SK-N-MC (cell line): ENCODE measurements around the gene ELAVL2.
"Not testable (repeated sequence)": the region's sequence is repeated elsewhere in the genome, so short reads cannot be mapped to it uniquely, and the experiment has no call there.

Experiments used
- DNase-seq: peaks from one replicate; pipeline ENCODE4 v3.0.0-alpha.2; 2011; ENCODE audit warnings: low read depth, low spot score
- H3K27ac ChIP-seq: fragments of 200-600 bp; sonication (generic); 2 replicates; pipeline ENCODE4 v1.5.1; 2016; ENCODE audit warnings: mixed run types
- H3K36me3 ChIP-seq: fragments of 200-600 bp; sonication (generic); 2 replicates; pipeline ENCODE4 v1.6.1; 2017; ENCODE audit warnings: antibody characterized with exemption, low read length, mixed read lengths; ENCODE audit not compliant: insufficient read depth
- H3K4me3 ChIP-seq: fragments of 200-600 bp; sonication (generic); 2 replicates; pipeline ENCODE4 v1.5.1; 2016
- H3K9ac ChIP-seq: fragments of 200-600 bp; sonication (generic); 2 replicates; pipeline ENCODE4 v1.8.0; 2017; ENCODE audit warnings: mixed run types, mixed read lengths; ENCODE audit not compliant: insufficient read length
- H3K9me3 ChIP-seq: fragments of 200-600 bp; sonication (generic); 2 replicates; pipeline ENCODE4 v1.6.1; 2017; ENCODE audit warnings: low read depth, mild to moderate bottlenecking, antibody characterized with exemption, low read length, moderate library complexity, mixed read lengths
- EZH2 ChIP-seq: fragments of 200-600 bp; sonication (generic); IDR thresholded peaks from one replicate; pipeline ENCODE4 v1.6.1; 2017; ENCODE audit warnings: antibody characterized with exemption
- FOXP2 ChIP-seq: optimal IDR thresholded peaks from 2 replicates; pipeline ENCODE3; 2011; ENCODE audit warnings: mild to moderate bottlenecking, moderate library complexity; ENCODE audit not compliant: insufficient read depth; ENCODE audit errors: extremely low read length, control extremely low read depth
- POLR2AphosphoS5 ChIP-seq: IDR thresholded peaks from 2 replicates; pipeline ENCODE4 v1.6.1; 2012; ENCODE audit warnings: mild to moderate bottlenecking, low read depth, low read length, borderline replicate concordance

Gene ELAVL2

GRCh38 chr9:23728736-23729135 is 97.3 kb downstream of the ELAVL2 start:
- TF ChIP-seq EZH2 (no peak), POLR2AphosphoS5 (no peak), FOXP2 (no peak)
- H3K9me3 ChIP-seq: no peaks in the 10 kb centered on the region
- H3K4me3 ChIP-seq: no peak overlapping the region
- H3K36me3 ChIP-seq: no peaks in the 10 kb centered on the region
- no peak for DNase-seq
- no peak overlapping the region for H3K9ac ChIP-seq
- H3K27ac ChIP-seq: no peak overlapping the region

GRCh38 chr9:23725279-23725946 is 100.6 kb downstream of the ELAVL2 start:
- no peaks in the 10 kb centered on the region for H3K36me3 ChIP-seq
- H3K9ac ChIP-seq: no peak overlapping the region
- no peak for DNase-seq
- H3K9me3 ChIP-seq: no peaks in the 10 kb centered on the region
- no peak overlapping the region for H3K27ac ChIP-seq
- TF ChIP-seq FOXP2 (no peak), EZH2 (no peak), POLR2AphosphoS5 (no peak)
- H3K4me3 ChIP-seq: no peak overlapping the region

- Histone ChIP-seq H3K27ac (no peak overlapping the region), H3K4me3 (no peak overlapping the region), H3K36me3 (no peaks in the 10 kb centered on the region), H3K9ac (no peak overlapping the region), H3K9me3 (no peaks in the 10 kb centered on the region)
- TF ChIP-seq FOXP2 (no peak), EZH2 (no peak), POLR2AphosphoS5 (no peak)
- no peak for DNase-seq
These were observed 102.4 kb downstream of the ELAVL2 start for GRCh38 chr9:23723672-23724071.

GRCh38 chr9:23723048-23723447 is 103.0 kb downstream of the ELAVL2 start:
- H3K27ac ChIP-seq, DNase-seq, H3K36me3 ChIP-seq, H3K4me3 ChIP-seq, H3K9ac ChIP-seq, H3K9me3 ChIP-seq: not testable (repeated sequence)

GRCh38 chr9:23721466-23721865 is 104.6 kb downstream of the ELAVL2 start:
- Histone ChIP-seq H3K27ac (no peak overlapping the region), H3K9ac (no peak overlapping the region), H3K4me3 (no peak overlapping the region), H3K36me3 (no peaks in the 10 kb centered on the region), H3K9me3 (no peaks in the 10 kb centered on the region)
- no peak for DNase-seq
- no peak for TF ChIP-seq EZH2
- TF ChIP-seq POLR2AphosphoS5: no peak
- no peak for TF ChIP-seq FOXP2

- H3K4me3 ChIP-seq: no peak overlapping the region
- TF ChIP-seq FOXP2 (no peak), POLR2AphosphoS5 (no peak), EZH2 (no peak)
- DNase-seq: no peak
- H3K9me3 ChIP-seq: no peaks in the 10 kb centered on the region
- H3K9ac ChIP-seq: no peak overlapping the region
- H3K27ac ChIP-seq: no peak overlapping the region
- H3K36me3 ChIP-seq: no peaks in the 10 kb centered on the region
These were observed 108.5 kb downstream of the ELAVL2 start for GRCh38 chr9:23717505-23717904.

GRCh38 chr9:23707249-23707648 is 118.8 kb downstream of the ELAVL2 start:
- Histone ChIP-seq H3K36me3 (no peaks in the 10 kb centered on the region), H3K9ac (no peak overlapping the region), H3K9me3 (no peaks in the 10 kb centered on the region), H3K4me3 (no peak overlapping the region), H3K27ac (no peak overlapping the region)
- TF ChIP-seq POLR2AphosphoS5 (no peak), FOXP2 (no peak), EZH2 (no peak)
- DNase-seq: no peak

GRCh38 chr9:23702311-23702922 is 123.6 kb downstream of the ELAVL2 start:
- Histone ChIP-seq H3K4me3 (no peak overlapping the region), H3K36me3 (no peaks in the 10 kb centered on the region), H3K9me3 (no peaks in the 10 kb centered on the region), H3K9ac (no peak overlapping the region), H3K27ac (no peak overlapping the region)
- TF ChIP-seq POLR2AphosphoS5: no peak
- TF ChIP-seq EZH2: no peak
- no peak for TF ChIP-seq FOXP2
- DNase-seq: no peak

GRCh38 chr9:23701291-23701690 is 124.7 kb downstream of the ELAVL2 start:
- H3K27ac ChIP-seq: no peak overlapping the region
- no peak overlapping the region for H3K9ac ChIP-seq
- no peak for DNase-seq
- H3K9me3 ChIP-seq: no peaks in the 10 kb centered on the region
- TF ChIP-seq FOXP2 (no peak), EZH2 (no peak), POLR2AphosphoS5 (no peak)
- H3K36me3 ChIP-seq: no peaks in the 10 kb centered on the region
- no peak overlapping the region for H3K4me3 ChIP-seq
